Renal pelvis (tissue), 12 donors: ENCODE results near the gene NAE1. TPM values are rescaled to one million over a fixed set of nuclear protein-coding genes. Genes with fewer than 3 reads are reported as not detected.
"Not testable (repeated sequence)": the region's sequence is repeated elsewhere in the genome, so short reads cannot be mapped to it uniquely, and the experiment has no call there.

Experiments used
- DNase-seq: peaks from one replicate; pipeline ENCODE4 v3.0.0-alpha.2; 2013
- long read RNA-seq, 16 experiments: transcript quantifications; one replicate each; lab custom pipeline, GENCODE V29; 2026
- polyA plus RNA-seq, 3 donors: library from polyadenylated mRNA; unstranded; fragments of 120-200 nt; gene quantifications; one replicate each; pipeline ENCODE4 v1.2.1, GENCODE V29; 2013; ENCODE audit not compliant: insufficient read length in 3 of 3

NAE1 gene
- 10 to 100 TPM; 68.2 to 95.4 (median 90.5) TPM for polyA plus RNA-seq
- long read RNA-seq, donor 1, transcript NAE1-201 (20 exons, 1,837 nt): major isoform, 13 of 20 reads
- long read RNA-seq, donor 1, partial matches to known transcripts: 6 of 20 reads
- long read RNA-seq, donor 1, other reads (novel, unspliced or antisense): 0 of 20 reads
- long read RNA-seq, donor 2, transcript NAE1-201 (20 exons, 1,837 nt): major isoform, 17 of 57 reads
- long read RNA-seq, donor 2, partial matches to known transcripts: 34 of 57 reads
- long read RNA-seq, donor 2, other reads (novel, unspliced or antisense): 0 of 57 reads
- long read RNA-seq, donor 3, transcript NAE1-201 (20 exons, 1,837 nt): major isoform, 10 of 28 reads
- long read RNA-seq, donor 3, partial matches to known transcripts: 15 of 28 reads
- long read RNA-seq, donor 3, other reads (novel, unspliced or antisense): 0 of 28 reads
- long read RNA-seq, donor 4, transcript NAE1-201 (20 exons, 1,837 nt): major isoform, 13 of 33 reads
- long read RNA-seq, donor 4, partial matches to known transcripts: 18 of 33 reads
- long read RNA-seq, donor 4, other reads (novel, unspliced or antisense): 0 of 33 reads
- long read RNA-seq, donor 5, transcript NAE1-201 (20 exons, 1,837 nt): major isoform, 7 of 9 reads
- long read RNA-seq, donor 5, partial matches to known transcripts: 0 of 9 reads
- long read RNA-seq, donor 5, other reads (novel, unspliced or antisense): 0 of 9 reads
- long read RNA-seq, donor 6, transcript NAE1-201 (20 exons, 1,837 nt): major isoform, 10 of 12 reads
- long read RNA-seq, donor 6, partial matches to known transcripts: 0 of 12 reads
- long read RNA-seq, donor 6, other reads (novel, unspliced or antisense): 0 of 12 reads
- long read RNA-seq, donor 7, transcript NAE1-201 (20 exons, 1,837 nt): major isoform, 11 of 27 reads
- long read RNA-seq, donor 7, partial matches to known transcripts: 13 of 27 reads
- long read RNA-seq, donor 7, other reads (novel, unspliced or antisense): 0 of 27 reads
- long read RNA-seq, donor 8, transcript NAE1-201 (20 exons, 1,837 nt): major isoform, 5 of 7 reads
- long read RNA-seq, donor 8, partial matches to known transcripts: 0 of 7 reads
- long read RNA-seq, donor 8, other reads (novel, unspliced or antisense): 0 of 7 reads
- long read RNA-seq, donor 9, transcript NAE1-201 (20 exons, 1,837 nt): major isoform, 22 of 43 reads
- long read RNA-seq, donor 9, partial matches to known transcripts: 14 of 43 reads
- long read RNA-seq, donor 9, other reads (novel, unspliced or antisense): 0 of 43 reads
- long read RNA-seq, donor 10, transcript NAE1-201 (20 exons, 1,837 nt): major isoform, 10 of 34 reads
- long read RNA-seq, donor 10, partial matches to known transcripts: 19 of 34 reads
- long read RNA-seq, donor 10, other reads (novel, unspliced or antisense): 0 of 34 reads
- long read RNA-seq, donor 11, transcript NAE1-201 (20 exons, 1,837 nt): major isoform, 6 of 7 reads
- long read RNA-seq, donor 11, partial matches to known transcripts: 0 of 7 reads
- long read RNA-seq, donor 11, other reads (novel, unspliced or antisense): 0 of 7 reads
- long read RNA-seq, donor 12, transcript NAE1-201 (20 exons, 1,837 nt): major isoform, 17 of 45 reads
- long read RNA-seq, donor 12, partial matches to known transcripts: 15 of 45 reads
- long read RNA-seq, donor 12, other reads (novel, unspliced or antisense): 7 of 45 reads
- long read RNA-seq, donor 13, partial matches to known transcripts: 13 of 15 reads
- long read RNA-seq, donor 13, other reads (novel, unspliced or antisense): 0 of 15 reads
- long read RNA-seq, donor 14: 0 reads
- long read RNA-seq, donor 15: 0 reads
- long read RNA-seq, donor 16, transcript NAE1-201 (20 exons, 1,837 nt): major isoform, 14 of 28 reads
- long read RNA-seq, donor 16, partial matches to known transcripts: 10 of 28 reads
- long read RNA-seq, donor 16, other reads (novel, unspliced or antisense): 0 of 28 reads

- DNase-seq: peak; percentile 86
These were observed at the start of gene NAE1 for GRCh38 chr16:66830422-66831404. Gene NAE1 (minus strand): TSS chr16:66830976. CDS start chr16:66830899, 77 bp downstream.

GRCh38 chr16:66878067-66878466 lies 47.3 kb upstream of the NAE1 start:
- DNase-seq: no peak

GRCh38 chr16:66874079-66874775 lies 43.5 kb upstream of the NAE1 start:
- DNase-seq: no peak

- DNase-seq: no peak
These were observed 42.9 kb upstream of the NAE1 start for GRCh38 chr16:66873685-66874055.

GRCh38 chr16:66872943-66873684 lies 42.3 kb upstream of the NAE1 start:
- peak; percentile 72 for DNase-seq

- DNase-seq: no peak
These were observed 41.8 kb upstream of the NAE1 start for GRCh38 chr16:66872559-66872942.

- DNase-seq: no peak
These were observed 41.1 kb upstream of the NAE1 start for GRCh38 chr16:66871840-66872239.

GRCh38 chr16:66871363-66871762 lies 40.6 kb upstream of the NAE1 start:
- DNase-seq: not testable (repeated sequence)

- DNase-seq: no peak
These were observed 38.6 kb upstream of the NAE1 start for GRCh38 chr16:66869424-66869823.

GRCh38 chr16:66863707-66864106 lies 32.9 kb upstream of the NAE1 start:
- DNase-seq: no peak

GRCh38 chr16:66862023-66862520 lies 31.3 kb upstream of the NAE1 start:
- DNase-seq: no peak

GRCh38 chr16:66859397-66860068 lies 28.8 kb upstream of the NAE1 start:
- no peak for DNase-seq

GRCh38 chr16:66858740-66859396 lies 28.1 kb upstream of the NAE1 start:
- DNase-seq: no peak

GRCh38 chr16:66857437-66857836 lies 26.7 kb upstream of the NAE1 start:
- no peak for DNase-seq

- no peak for DNase-seq
These were observed 26.0 kb upstream of the NAE1 start for GRCh38 chr16:66856801-66857200.

GRCh38 chr16:66856184-66856730 lies 25.5 kb upstream of the NAE1 start:
- DNase-seq: no peak
